ENCODE results near the gene SULT1C2. TPM values are rescaled to one million over a fixed set of nuclear protein-coding genes. Genes with fewer than 3 reads are reported as not detected.

The SULT1C2 gene
- total RNA-seq, 2 donors from 2014 or later, result 5.3 to 6.1 TPM

GRCh38 chr2:108253106-108253505 is 35.6 kb upstream of the SULT1C2 start:
- Histone ChIP-seq H3K27me3 (no peaks in the 10 kb centered on the region), H3K9me3 (no peaks in the 10 kb centered on the region), H3K4me1 (no peaks in the 10 kb centered on the region), H3K27ac (no peak overlapping the region), H3K4me3 (no peak overlapping the region), H3K9ac (ENCODE audit: low read depth in 2 of 2, low read length in 2 of 2) (no peak overlapping the region), H3K36me3 (no peaks in the 10 kb centered on the region)
- intact Hi-C loops (cut with DNase I), result no loop called here
- TF ChIP-seq, protein P1, sequence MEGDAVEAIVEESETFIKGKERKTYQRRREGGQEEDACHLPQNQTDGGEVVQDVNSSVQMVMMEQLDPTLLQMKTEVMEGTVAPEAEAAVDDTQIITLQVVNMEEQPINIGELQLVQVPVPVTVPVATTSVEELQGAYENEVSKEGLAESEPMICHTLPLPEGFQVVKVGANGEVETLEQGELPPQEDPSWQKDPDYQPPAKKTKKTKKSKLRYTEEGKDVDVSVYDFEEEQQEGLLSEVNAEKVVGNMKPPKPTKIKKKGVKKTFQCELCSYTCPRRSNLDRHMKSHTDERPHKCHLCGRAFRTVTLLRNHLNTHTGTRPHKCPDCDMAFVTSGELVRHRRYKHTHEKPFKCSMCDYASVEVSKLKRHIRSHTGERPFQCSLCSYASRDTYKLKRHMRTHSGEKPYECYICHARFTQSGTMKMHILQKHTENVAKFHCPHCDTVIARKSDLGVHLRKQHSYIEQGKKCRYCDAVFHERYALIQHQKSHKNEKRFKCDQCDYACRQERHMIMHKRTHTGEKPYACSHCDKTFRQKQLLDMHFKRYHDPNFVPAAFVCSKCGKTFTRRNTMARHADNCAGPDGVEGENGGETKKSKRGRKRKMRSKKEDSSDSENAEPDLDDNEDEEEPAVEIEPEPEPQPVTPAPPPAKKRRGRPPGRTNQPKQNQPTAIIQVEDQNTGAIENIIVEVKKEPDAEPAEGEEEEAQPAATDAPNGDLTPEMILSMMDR (IDR thresholded peaks at IDR 0.05), result no peak
- DNase-seq, result no peak

GRCh38 chr2:108257757-108258331 is 30.9 kb upstream of the SULT1C2 start:
- H3K27ac ChIP-seq, result no peak overlapping the region
- no peak for DNase-seq

DNA sequence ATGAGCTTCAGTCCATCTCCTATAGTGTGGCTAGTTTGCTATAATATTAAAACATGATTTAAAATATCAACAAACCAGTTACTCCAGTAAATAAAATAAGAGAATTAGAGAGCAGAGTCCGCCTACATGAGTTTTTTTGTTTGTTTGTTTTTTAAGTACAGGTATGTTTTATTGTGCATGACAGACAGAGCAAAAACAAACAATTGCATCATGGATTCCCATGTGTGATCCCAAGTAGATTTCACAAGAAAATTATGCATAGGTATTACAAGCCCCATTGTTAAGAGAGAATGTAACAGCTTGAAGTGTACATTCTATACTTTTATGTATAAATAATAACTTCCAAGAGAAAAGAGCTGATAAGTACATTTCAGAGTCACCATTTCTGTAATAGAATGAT is 27.9 kb upstream of the SULT1C2 start:
- no peak overlapping the region for H3K4me3 ChIP-seq
- H3K27ac ChIP-seq, result no peak overlapping the region
- H3K9me3 ChIP-seq, result no peaks in the 10 kb centered on the region
- no peaks in the 10 kb centered on the region for H3K36me3 ChIP-seq
- H3K4me1 ChIP-seq, result no peaks in the 10 kb centered on the region
- no peaks in the 10 kb centered on the region for H3K27me3 ChIP-seq
- H3K9ac ChIP-seq (ENCODE audit: low read depth in 2 of 2, low read length in 2 of 2), result no peak overlapping the region
- TF ChIP-seq, protein P1 (IDR thresholded peaks at IDR 0.05), result no peak
- no peak for DNase-seq
- intact Hi-C loops (cut with DNase I), result no loop called here

More at GRCh38 chr2:108257757-108258331, 30.9 kb upstream of the SULT1C2 start:
- TF ChIP-seq, protein P1 (IDR thresholded peaks at IDR 0.05), result no peak
- no peaks in the 10 kb centered on the region for H3K36me3 ChIP-seq
- H3K4me3 ChIP-seq, result no peak overlapping the region
- H3K4me1 ChIP-seq, result no peaks in the 10 kb centered on the region
- no peak overlapping the region for H3K9ac ChIP-seq (ENCODE audit: low read depth in 2 of 2, low read length in 2 of 2)
- no peaks in the 10 kb centered on the region for H3K27me3 ChIP-seq
- intact Hi-C loops (cut with DNase I), result no loop called here
- H3K9me3 ChIP-seq, result no peaks in the 10 kb centered on the region

DNA sequence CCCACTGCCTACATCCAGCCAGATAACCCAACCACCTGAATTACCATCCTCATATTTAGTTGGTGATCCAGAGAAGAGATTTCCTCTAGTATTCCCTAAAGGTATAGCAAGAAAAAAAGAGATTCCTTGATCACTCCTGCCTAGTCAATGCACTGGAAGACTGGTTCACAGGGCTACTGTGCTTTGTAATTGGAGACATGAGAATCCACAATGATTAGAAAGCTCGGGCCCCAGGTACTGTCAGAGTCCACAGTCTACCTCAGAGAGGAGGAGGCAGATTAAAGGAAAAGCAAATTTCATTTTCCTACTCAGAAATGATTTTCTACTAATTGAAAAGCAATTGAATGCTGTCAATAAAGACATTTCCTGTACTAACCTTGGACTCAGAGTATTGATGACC is 26.7 kb upstream of the SULT1C2 start:
- H3K36me3 ChIP-seq, result no peaks in the 10 kb centered on the region
- peaks cover 2% of the 10 kb centered on the region for H3K4me1 ChIP-seq
- TF ChIP-seq, protein P1 (IDR thresholded peaks at IDR 0.05), result no peak
- no peaks in the 10 kb centered on the region for H3K27me3 ChIP-seq
- H3K4me3 ChIP-seq, result no peak overlapping the region
- no peaks in the 10 kb centered on the region for H3K9me3 ChIP-seq
- no peak overlapping the region for H3K27ac ChIP-seq
- intact Hi-C loops (cut with DNase I), result no loop called here
- H3K9ac ChIP-seq (ENCODE audit: low read depth in 2 of 2, low read length in 2 of 2), result no peak overlapping the region
- no peak for DNase-seq

- no peak overlapping the region for H3K9ac ChIP-seq (ENCODE audit: low read depth in 2 of 2, low read length in 2 of 2)
- H3K4me3 ChIP-seq, result no peak overlapping the region
- intact Hi-C loops (cut with DNase I), result no loop called here
- H3K36me3 ChIP-seq, result no peaks in the 10 kb centered on the region
- H3K27me3 ChIP-seq, result no peaks in the 10 kb centered on the region
- peaks cover 8% of the 10 kb centered on the region for H3K4me1 ChIP-seq
- no peaks in the 10 kb centered on the region for H3K9me3 ChIP-seq
- DNase-seq, result no peak
- TF ChIP-seq, protein P1 (IDR thresholded peaks at IDR 0.05), result no peak
- no peak overlapping the region for H3K27ac ChIP-seq
Observed at GRCh38 chr2:108263401-108263800, 25.3 kb upstream of the SULT1C2 start.

Measured in colonic mucosa (tissue), 4 donors.